ENCODE results near the gene BRIP1. TPM values are rescaled to one million over a fixed set of nuclear protein-coding genes. Genes with fewer than 3 reads are reported as not detected.
A peak's percentile ranks its signal among the peaks of the same experiment; 100 is the strongest.

The BRIP1 gene
- total and polyA plus RNA-seq, 8 donors, result 0.31 to 10.8 (median 0.89) TPM; not detected in 1

GRCh38 chr17:61839300-61839786 lies 24.0 kb downstream of the BRIP1 start:
- intact Hi-C loops (cut with DNase I; ENCODE audit: low total_unique reads), result loop anchor here (10.0 kb wide), 1 partner anchor 425 kb away; no protein-coding TSS in a partner anchor
- no peak for TF ChIP-seq POLR2A (IDR thresholded peaks at IDR 0.05)
- no peak for TF ChIP-seq POLR2AphosphoS5 (IDR thresholded peaks at IDR 0.05)
- TF ChIP-seq EP300 (IDR thresholded peaks at IDR 0.05), result no peak
- no peak for TF ChIP-seq CTCF (IDR thresholded peaks at IDR 0.05)
- Histone ChIP-seq H3K4me1 (no peaks in the 10 kb centered on the region), H3K36me3 (no peaks in the 10 kb centered on the region), H3K9me3 (no peaks in the 10 kb centered on the region), H3K27me3 (no peaks in the 10 kb centered on the region), H3K27ac (no peak overlapping the region), H3K4me3 (no peak overlapping the region)
- DNase-seq, result no peak
- 90 to 96% (median 92%) methylated on average over 1 of the region's 1 CpG for WGBS, 5 donors

- Histone ChIP-seq H3K27ac (no peak overlapping the region), H3K4me1 (no peaks in the 10 kb centered on the region), H3K36me3 (no peaks in the 10 kb centered on the region), H3K9me3 (no peaks in the 10 kb centered on the region), H3K4me3 (no peak overlapping the region), H3K27me3 (no peaks in the 10 kb centered on the region)
- TF ChIP-seq POLR2AphosphoS5 (IDR thresholded peaks at IDR 0.05) (no peak), EP300 (IDR thresholded peaks at IDR 0.05) (no peak), CTCF (IDR thresholded peaks at IDR 0.05) (peak in 5 of 7 experiments; percentile 26 to 66 (median 54)), POLR2A (IDR thresholded peaks at IDR 0.05) (no peak)
- WGBS, 5 donors, result 47 to 53% (median 52%) methylated on average over 4 of the region's 4 CpGs
- peak; percentile 65 to 87 for DNase-seq
- intact Hi-C loops (cut with DNase I; ENCODE audit: low total_unique reads), result loop anchor here (10.0 kb wide), 1 partner anchor 423 kb away; no protein-coding TSS in a partner anchor
These were observed 25.9 kb downstream of the BRIP1 start for GRCh38 chr17:61837175-61838051.

- WGBS, 5 donors, result 86 to 94% (median 90%) methylated on average over 3 of the region's 3 CpGs
- Histone ChIP-seq H3K36me3 (no peaks in the 10 kb centered on the region), H3K9me3 (no peaks in the 10 kb centered on the region), H3K4me1 (no peaks in the 10 kb centered on the region), H3K4me3 (no peak overlapping the region), H3K27me3 (no peaks in the 10 kb centered on the region), H3K27ac (no peak overlapping the region)
- no peak for TF ChIP-seq EP300 (IDR thresholded peaks at IDR 0.05)
- TF ChIP-seq POLR2A (IDR thresholded peaks at IDR 0.05), result no peak
- no peak for TF ChIP-seq POLR2AphosphoS5 (IDR thresholded peaks at IDR 0.05)
- no peak for TF ChIP-seq CTCF (IDR thresholded peaks at IDR 0.05)
- intact Hi-C loops (cut with DNase I; ENCODE audit: low total_unique reads), result loop anchor here (10.0 kb wide), 1 partner anchor 422 kb away; no protein-coding TSS in a partner anchor
- DNase-seq, result no peak
These were observed 26.8 kb downstream of the BRIP1 start for GRCh38 chr17:61836266-61837174.

GRCh38 chr17:61835606-61836005 lies 27.7 kb downstream of the BRIP1 start:
- no peak overlapping the region for H3K4me3 ChIP-seq
- no peak for DNase-seq
- no peak overlapping the region for H3K27ac ChIP-seq
- H3K27me3 ChIP-seq, result no peaks in the 10 kb centered on the region
- H3K36me3 ChIP-seq, result no peaks in the 10 kb centered on the region
- no peaks in the 10 kb centered on the region for H3K9me3 ChIP-seq
- TF ChIP-seq EP300 (IDR thresholded peaks at IDR 0.05) (no peak), POLR2A (IDR thresholded peaks at IDR 0.05) (no peak), CTCF (IDR thresholded peaks at IDR 0.05) (no peak), POLR2AphosphoS5 (IDR thresholded peaks at IDR 0.05) (no peak)
- intact Hi-C loops (cut with DNase I; ENCODE audit: low total_unique reads), result loop anchor here (10.0 kb wide), 1 partner anchor 421 kb away; no protein-coding TSS in a partner anchor
- WGBS, 5 donors, result 66 to 95% (median 78%) methylated on average over 1 of the region's 1 CpG
- H3K4me1 ChIP-seq, result no peaks in the 10 kb centered on the region

Measured in stomach (tissue), 9 donors.